ENCODE results near the gene DIPK2B. TPM values are rescaled to one million over a fixed set of nuclear protein-coding genes. Genes with fewer than 3 reads are reported as not detected.

Gene DIPK2B
- total and polyA plus RNA-seq, 10 donors = 0.96 to 19.1 (median 2.7) TPM

- Histone ChIP-seq H3K4me1 (no peaks in the 10 kb centered on the region), H3K27ac (no peak overlapping the region), H3K4me3 (no peak overlapping the region), H3K36me3 (no peaks in the 10 kb centered on the region), H3K27me3 (replicated peaks in 1 of 7) (peaks cover 0 to 8% (median 0%) of the 10 kb centered on the region in 7 donors), H3K9me3 (no peaks in the 10 kb centered on the region)
- TF ChIP-seq POLR2A (IDR thresholded peaks at IDR 0.05) (no peak), POLR2AphosphoS5 (IDR thresholded peaks at IDR 0.05) (no peak), CTCF (IDR thresholded peaks at IDR 0.05 in 8 of 11, conservative IDR thresholded peaks at IDR 0.05 in 3 of 11) (no peak)
- intact Hi-C loops (cut with DNase I; ENCODE audit: low total_unique reads) = no loop called here
- WGBS, 5 donors = 62 to 88% (median 87%) methylated on average over 2 of the region's 2 CpGs
- DNase-seq = no peak
These were observed 33.9 kb downstream of the DIPK2B start for GRCh38 chrX:45166781-45167180.

- Histone ChIP-seq H3K27me3 (replicated peaks in 1 of 7) (peaks cover 0 to 8% (median 0%) of the 10 kb centered on the region in 7 donors), H3K36me3 (no peaks in the 10 kb centered on the region), H3K9me3 (peaks cover 0 to 7% (median 0%) of the 10 kb centered on the region in 8 donors), H3K4me3 (no peak overlapping the region), H3K27ac (no peak overlapping the region), H3K4me1 (no peaks in the 10 kb centered on the region)
- intact Hi-C loops (cut with DNase I; ENCODE audit: low total_unique reads) = no loop called here
- DNase-seq = no peak
- WGBS, 5 donors = 79 to 94% (median 89%) methylated on average over 6 of the region's 6 CpGs
- TF ChIP-seq CTCF (IDR thresholded peaks at IDR 0.05 in 8 of 11, conservative IDR thresholded peaks at IDR 0.05 in 3 of 11) (no peak), POLR2AphosphoS5 (IDR thresholded peaks at IDR 0.05) (no peak), POLR2A (IDR thresholded peaks at IDR 0.05) (no peak)
These were observed 35.0 kb downstream of the DIPK2B start for GRCh38 chrX:45165726-45166125.

- 92 to 100% (median 100%) methylated on average over 1 of the region's 1 CpG for WGBS, 5 donors
- intact Hi-C loops (cut with DNase I; ENCODE audit: low total_unique reads) = no loop called here
- Histone ChIP-seq H3K27me3 (replicated peaks in 1 of 7) (peaks cover 0 to 8% (median 0%) of the 10 kb centered on the region in 7 donors), H3K9me3 (peaks cover 0 to 13% (median 0%) of the 10 kb centered on the region in 8 donors), H3K4me3 (no peak overlapping the region), H3K4me1 (no peaks in the 10 kb centered on the region), H3K36me3 (no peaks in the 10 kb centered on the region), H3K27ac (no peak overlapping the region)
- DNase-seq = no peak
- TF ChIP-seq POLR2AphosphoS5 (IDR thresholded peaks at IDR 0.05) = no peak
- TF ChIP-seq CTCF (IDR thresholded peaks at IDR 0.05 in 8 of 11, conservative IDR thresholded peaks at IDR 0.05 in 3 of 11) = no peak
- no peak for TF ChIP-seq POLR2A (IDR thresholded peaks at IDR 0.05)
These were observed 35.7 kb downstream of the DIPK2B start for GRCh38 chrX:45164995-45165394.

- no peak for DNase-seq
- Histone ChIP-seq H3K9me3 (peaks cover 0 to 14% (median 0%) of the 10 kb centered on the region in 8 donors), H3K4me3 (no peak overlapping the region), H3K4me1 (no peaks in the 10 kb centered on the region), H3K27ac (no peak overlapping the region), H3K36me3 (no peaks in the 10 kb centered on the region), H3K27me3 (replicated peaks in 1 of 7) (peaks cover 0 to 4% (median 0%) of the 10 kb centered on the region in 7 donors)
- TF ChIP-seq POLR2A (IDR thresholded peaks at IDR 0.05) = no peak
- 20 to 53% (median 44%) methylated on average over 1 of the region's 1 CpG for WGBS, 5 donors
- intact Hi-C loops (cut with DNase I; ENCODE audit: low total_unique reads) = no loop called here
These were observed 36.6 kb downstream of the DIPK2B start for GRCh38 chrX:45164021-45164621.

Measured in spleen (tissue), 11 donors.